GM21529 (cell line): ENCODE results near the gene GPRC5B.

Experiments
- ATAC-seq: cut with Tn5 transposase; IDR thresholded peaks from one replicate; pipeline ENCODE4 v1.9.1; 2021; ENCODE audit not compliant: unreplicated experiment

The GPRC5B gene

DNA sequence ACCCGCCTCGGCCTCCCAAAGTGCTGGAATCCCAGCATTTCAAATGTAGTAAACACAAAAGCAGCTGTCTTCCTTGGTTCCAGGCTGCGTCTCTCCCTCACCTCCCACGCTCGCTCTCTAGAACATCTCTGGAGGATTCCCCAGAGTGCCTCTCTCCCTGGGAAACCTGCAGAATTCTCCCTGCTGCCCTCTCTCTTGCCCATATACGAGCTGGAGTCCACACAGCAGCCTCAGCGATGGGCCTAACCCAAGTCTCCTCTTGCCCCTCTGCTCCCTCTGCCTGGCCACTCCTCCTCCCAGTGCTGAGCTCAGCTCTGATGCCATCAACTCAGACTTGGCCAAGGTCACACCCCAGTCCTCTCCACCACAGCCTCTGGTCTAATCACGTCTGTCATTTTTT is 10.6 kb downstream of the GPRC5B start:
- ATAC-seq: no peak

DNA sequence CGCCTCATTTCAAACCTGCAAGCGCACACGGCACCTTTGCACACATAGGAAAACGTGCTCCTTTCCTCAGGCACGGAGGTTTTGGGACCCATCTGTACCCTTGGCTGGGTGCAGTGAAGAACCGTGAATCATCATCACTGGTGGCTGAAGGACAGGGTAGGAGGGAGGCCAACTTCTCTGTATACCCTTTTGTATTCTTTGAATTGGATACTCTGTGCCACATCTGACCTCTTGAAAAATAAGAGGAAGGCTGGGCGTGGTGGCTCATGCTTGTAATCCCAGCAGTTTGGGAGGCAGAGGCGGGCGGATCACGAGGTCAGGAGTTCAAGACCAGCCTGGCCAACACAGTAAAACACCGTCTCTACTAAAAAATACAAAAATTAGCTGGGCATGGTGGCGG is 11.7 kb downstream of the GPRC5B start:
- ATAC-seq: no peak

DNA sequence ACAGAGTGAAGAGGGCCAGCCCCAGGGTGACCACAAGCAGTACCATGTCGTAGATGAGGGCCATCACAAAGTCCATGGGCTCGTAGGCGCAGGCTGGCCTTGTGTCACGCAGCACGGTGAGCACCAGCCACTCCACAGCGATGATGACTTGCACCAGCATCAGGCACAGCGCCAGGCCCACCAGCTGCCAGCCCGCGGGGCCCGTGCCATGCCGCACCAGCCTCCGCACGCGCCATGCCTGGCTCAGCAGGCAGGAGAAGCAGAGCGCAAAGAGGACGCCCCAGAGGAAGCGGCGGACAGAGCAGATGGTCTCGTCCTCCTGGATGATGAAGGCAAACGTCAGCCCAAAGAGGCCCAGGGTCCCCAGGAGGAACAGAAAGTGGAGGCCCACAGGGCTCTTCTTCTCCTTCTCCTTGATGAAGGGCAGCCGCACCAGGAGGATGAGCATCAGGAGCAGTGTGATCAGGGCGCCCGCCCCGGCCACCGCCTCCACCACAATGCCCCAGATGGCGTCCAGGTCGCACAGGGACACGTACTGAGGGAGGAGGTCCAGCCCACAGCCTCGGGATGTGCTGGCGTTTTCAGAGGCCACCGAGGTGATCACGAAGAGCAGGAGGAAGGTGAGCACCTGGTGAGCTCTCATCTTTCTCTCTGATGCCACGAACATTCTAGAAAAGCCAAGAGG is 12.3 kb downstream of the GPRC5B start:
- ATAC-seq: no peak

DNA sequence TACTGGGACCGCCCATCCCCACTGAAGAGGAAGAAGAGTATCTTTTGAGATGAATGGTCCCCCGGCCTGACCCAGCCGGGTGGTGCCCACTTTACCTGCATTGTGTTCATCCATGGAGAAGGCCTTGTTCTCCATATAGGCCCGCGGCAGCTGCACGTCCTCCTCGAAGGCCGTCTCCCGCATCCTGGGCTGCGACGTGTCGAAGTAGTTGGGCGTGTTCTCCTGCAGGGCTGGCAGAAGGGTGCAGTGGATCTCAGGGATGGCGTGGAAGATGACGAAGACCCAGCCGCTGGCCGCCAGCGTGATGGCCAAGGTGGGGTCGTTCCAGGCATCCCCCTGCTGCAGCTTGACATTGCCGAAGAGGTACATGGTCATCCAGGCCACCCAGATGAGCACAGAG is 12.9 kb downstream of the GPRC5B start:
- no peak for ATAC-seq

DNA sequence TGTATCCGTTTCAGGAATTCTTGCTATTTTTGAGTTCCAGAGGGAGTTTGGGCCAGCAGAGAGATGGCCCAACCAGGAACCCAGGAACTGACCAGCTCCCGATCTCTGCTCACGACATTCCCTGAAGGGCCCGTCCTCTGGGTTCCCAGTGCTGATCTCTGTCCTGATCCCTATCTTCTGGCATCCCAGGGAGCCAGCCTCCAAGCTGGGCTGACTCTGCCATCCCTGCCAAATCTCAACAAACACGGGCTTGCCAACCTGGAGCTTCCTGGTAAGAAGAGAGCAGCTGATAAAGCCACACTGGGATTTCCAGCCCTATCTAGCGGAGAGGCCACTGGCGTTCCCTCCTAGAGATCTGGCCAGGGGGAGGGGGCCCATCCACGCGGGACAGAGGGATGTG is 16.2 kb downstream of the GPRC5B start:
- ATAC-seq: no peak

DNA sequence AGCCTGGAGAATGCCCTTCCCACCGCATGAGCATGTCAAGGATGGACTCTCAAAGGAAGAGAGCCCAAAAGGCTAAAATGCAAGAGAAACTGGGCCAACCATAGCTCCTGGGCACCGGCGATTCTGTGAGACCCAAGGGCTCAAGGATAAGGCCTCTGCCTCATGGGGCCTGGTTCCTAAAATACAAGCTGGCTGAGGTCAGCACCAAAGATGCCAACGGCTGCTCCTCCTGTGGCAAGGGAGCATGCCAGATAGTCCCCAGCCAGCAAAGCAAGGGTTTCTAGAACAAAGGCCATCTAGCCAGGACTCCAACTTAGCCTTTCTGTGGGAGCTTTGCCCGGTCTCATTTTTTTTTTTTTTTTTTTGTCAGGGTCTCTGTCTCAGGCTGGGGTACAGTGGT is 20.1 kb downstream of the GPRC5B start:
- ATAC-seq: no peak

DNA sequence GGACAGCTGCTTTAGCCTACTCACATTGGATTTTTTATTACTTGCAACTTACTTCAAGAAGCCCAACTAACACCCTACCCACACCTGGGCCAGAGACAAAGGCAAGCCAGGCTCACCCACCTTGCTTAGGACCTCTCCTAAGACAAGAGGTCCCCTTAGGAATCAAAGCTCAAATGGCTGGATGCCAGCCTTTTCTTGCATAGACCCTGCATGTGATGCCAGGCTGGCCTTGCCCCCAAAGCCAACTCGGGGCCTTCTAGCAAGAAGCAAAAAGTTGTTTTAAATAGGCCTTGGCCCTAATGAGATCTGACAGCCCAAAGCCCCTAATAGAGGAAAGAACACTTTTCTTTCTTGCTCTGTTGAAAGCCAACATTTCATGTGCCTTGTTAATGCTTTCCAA is 20.7 kb downstream of the GPRC5B start:
- ATAC-seq: no peak

DNA sequence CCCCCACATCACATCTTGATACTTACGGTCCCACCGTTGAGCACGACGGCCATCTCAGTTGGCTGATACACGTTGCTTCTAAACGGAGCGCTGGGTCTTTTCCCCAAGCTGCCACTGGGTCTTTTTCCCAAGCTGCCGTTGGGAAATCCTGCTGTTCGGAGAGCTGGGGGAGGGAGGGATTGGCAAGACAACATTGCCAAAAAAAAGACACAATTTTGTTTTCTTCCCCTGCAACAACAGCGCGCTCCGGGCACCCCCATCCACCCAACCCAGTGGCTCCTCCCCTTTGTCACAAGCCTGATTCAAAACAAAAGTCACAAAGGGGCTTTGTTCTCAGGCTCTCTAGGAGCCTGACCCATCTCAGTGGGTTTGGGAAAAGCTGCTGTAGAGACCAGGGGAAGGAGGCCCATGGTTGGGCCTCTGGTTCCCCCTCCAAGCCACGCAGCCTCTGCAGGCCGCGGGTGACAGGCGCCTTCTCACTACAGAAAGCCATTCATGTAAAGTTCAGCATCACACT is 22.8 kb downstream of the GPRC5B start:
- no peak for ATAC-seq

DNA sequence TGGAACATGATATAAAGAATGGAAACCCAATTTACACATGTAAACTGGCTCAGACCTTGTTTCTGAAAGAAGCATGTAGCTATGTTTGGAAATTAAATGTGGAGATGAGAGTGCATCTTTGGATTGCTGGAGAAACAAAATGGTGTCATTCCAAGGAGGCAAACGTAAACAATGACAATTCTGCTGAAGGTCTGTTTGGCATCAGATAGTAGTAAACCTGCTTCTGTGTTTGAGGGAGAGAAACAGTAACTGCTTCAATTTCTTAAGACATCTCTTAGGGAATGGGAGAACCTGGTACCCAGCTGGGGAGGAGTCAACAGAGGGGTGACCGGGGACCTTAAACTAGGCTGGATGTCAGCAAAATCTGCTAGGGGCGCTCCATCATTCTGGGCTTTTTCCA is 23.5 kb downstream of the GPRC5B start:
- no peak for ATAC-seq

DNA sequence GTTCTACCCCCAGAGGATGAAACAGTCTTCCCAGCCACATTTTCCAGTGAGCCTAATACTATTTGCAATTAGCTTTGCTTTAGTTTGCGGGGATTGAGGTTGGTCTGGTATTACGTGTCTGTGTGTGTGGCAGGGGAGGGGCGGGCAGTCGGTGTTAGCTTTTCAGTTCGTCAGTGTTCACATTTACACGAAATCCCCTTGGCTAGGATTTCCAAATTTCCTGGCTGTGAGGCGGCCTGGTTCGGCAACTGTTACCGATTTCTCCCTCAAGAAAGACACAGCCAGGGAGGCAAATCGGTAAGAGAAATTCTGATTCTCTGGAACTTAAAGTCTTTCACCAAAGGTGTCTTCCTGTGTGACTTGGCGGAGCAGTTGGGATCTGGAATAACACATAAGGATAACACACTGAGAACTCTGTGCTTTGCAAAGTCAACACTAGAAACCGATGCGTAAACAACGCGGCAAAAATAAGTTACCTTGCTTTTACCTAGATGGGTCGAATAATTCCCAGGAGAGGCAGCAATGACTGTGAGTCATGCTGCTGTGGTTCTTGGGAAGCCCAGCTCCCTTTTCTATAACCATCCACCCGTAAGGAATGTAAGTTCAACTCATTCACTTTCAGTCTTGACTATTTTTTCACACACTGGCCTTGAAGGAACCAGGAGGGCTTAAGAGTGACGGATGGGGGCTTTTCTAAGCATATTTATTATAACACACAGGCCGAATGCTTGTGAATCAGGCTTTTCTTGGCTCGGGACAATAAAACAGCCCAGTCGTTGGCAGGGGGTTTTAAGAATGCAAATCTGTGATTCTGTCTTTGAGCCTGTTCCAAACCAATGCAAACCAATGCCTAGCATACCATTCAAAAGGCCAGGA is 24.2 kb downstream of the GPRC5B start:
- no peak for ATAC-seq

DNA sequence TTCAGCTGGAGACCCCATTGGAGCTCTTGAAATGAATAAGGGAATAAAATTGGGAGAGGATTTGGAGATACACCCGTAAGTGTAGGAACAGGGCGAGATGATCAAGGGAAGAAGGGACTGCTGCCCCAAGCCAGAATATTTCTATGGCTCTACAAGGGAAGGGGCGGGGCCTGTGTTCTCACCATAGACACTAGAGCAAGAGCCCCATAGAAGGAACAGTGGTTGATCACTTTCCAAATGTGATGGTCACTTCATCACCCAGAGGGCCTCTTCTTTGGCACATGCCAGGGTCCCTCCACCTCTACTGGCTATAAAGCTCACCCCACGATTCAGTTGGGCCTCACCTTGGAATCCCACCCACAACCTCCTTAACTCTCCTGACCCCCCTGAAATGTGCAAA is 25.0 kb downstream of the GPRC5B start:
- no peak for ATAC-seq

DNA sequence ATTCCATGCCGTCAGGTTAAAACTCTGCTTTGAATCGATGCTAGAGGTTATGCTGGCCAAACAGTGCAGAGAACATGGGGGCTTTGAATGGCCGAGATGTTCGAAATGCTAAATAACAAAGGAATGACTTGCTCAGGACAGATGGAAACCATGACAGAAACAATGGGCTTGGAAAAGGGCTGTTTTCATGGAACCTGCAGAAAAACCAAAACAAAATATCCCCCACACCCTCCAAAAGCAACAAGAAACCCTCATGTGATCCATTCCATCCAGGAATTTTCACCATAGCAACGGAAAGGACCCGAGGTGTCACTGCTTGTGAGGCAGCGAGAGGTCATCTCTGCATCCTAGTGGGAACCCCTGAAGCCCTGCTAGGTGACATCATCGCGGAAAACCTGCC is 25.5 kb downstream of the GPRC5B start:
- ATAC-seq: no peak

DNA sequence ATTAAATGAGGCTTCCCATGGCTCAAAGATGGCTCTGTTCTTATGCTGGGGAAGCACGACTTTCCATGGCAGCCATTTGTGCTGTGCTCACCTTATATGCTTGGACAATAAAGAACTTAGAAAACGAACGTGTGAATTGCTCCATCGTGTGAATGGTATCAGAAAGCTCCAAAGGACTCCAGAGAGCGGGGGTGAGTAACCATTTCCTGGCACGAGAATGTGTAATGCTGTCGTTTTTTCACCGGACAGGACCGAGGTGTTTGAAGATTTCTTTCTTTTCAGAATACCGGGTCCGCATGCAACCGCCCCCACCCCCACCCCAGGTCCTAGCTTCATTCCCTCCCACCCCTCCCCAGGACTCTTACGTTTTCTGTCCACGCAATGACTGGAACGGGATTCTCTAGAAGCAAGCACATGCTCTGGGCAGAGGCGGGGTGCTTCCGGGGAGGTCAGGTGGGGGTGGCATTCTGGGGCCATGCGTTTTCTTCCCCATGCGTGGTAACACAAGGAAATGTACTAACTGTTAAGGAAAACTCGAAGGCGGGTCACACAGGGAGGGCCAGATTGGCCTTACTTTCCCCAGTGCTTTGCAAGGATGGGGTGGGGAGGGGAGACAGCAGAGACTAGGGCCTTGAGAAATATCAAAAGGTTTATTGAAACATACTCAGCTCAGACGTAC is 26.2 kb downstream of the GPRC5B start:
- ATAC-seq: no peak

DNA sequence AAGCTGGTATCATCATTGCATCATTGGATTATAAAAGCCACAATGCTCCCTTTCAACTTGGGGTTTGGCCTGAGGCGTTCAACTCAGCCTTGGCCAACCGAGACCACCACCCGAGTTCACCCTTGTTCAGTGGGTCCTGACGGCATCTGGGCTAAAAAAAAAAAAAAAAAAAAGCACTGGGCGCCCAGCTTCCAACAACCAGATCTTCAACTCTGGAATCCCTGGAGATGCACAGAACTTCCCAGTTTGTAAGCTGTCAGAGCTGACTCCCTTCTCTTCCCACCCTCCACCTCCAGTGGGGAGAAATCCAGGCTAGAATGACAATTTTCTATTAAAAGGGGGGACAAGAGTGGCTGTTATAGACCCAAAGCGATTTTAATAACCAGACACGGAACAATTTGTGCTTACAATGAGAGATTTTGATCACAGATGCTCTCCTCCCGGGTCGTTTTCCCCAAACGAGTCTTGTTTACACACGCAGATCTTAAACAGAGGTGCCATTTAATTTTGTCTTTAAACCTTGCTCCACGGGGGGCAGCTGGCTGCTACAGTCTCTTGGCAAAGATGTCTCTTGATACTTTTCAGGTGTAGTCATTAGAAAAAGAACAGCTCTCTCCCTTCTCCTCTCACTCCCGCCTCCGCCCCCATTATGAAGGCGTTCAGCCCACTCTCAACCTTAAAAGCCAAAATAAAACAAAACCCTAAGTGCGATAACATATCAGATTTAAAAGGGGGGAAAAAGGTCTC is 26.9 kb downstream of the GPRC5B start:
- ATAC-seq: no peak

DNA sequence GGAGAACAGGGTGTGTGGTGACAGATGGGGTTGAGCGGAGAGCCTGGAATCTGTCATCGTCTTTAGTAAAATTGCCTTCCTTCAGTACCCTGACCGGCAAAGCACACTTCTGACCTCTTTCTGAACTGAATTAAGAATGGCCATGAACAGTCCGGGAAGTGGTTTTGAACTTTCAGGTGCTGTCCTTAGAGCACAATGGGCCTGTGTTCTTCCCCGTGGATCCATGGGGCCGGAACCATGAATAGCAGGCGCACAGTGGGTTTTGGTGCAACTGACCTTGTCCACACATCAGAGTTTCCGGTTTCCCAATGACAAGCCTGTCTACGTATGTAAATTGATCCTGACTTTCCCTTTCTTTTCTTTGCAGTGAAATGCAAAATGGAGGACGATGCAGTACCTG is 28.5 kb downstream of the GPRC5B start:
- ATAC-seq: no peak

DNA sequence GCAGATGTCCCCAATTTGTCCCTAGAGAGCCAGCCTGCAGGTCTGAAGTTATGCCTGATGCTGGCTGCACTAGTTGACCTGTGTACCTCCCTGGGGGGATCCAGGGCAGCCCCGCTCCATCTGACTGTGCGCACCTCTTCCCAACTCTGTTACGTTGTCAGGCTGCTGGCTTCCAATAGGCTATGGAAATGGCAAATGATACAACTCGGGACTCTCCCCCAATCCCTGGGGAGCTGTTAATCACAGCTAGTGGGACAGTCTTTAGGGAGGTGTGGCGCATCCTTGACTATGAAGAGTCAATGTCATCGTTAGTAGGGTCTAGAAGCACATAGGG is 30.1 kb downstream of the GPRC5B start:
- ATAC-seq: no peak

DNA sequence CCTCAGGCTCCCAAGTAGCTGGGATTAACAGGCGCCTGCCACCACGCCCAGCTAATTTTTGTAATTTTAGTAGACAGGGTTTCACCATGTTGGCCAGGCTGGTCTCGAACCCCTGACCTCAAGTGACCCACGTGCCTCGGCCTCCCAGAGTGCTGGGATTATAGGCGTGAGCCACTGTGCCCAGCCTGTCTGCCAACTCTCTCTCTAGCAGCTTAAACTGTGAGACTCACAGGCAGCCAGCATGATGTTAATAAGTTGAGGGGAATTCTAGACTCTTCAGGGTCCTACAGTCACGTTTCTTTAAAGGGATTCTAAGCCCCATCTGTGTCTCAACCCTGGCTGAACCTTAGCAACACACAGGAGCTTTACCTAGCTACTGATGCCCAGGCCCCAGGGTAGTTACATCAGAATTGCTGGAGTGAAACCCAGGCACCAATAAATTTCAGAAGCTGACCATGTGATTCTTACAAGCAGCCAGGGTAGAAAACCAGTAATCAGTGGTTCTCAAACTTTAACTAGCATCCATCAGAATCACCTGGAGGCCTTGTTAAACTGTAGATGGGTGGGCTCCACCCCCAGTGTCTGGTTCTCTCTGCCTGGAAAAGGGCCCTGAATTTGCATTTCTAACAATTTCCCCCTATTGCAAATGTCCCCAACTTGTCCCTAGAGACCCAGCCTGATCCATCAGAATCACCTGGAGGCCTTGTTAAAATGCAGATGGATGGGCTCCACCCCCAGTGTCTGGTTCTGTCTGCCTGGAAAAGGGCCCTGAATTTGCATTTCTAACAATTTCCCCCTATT is 30.7 kb downstream of the GPRC5B start:
- no peak for ATAC-seq

DNA sequence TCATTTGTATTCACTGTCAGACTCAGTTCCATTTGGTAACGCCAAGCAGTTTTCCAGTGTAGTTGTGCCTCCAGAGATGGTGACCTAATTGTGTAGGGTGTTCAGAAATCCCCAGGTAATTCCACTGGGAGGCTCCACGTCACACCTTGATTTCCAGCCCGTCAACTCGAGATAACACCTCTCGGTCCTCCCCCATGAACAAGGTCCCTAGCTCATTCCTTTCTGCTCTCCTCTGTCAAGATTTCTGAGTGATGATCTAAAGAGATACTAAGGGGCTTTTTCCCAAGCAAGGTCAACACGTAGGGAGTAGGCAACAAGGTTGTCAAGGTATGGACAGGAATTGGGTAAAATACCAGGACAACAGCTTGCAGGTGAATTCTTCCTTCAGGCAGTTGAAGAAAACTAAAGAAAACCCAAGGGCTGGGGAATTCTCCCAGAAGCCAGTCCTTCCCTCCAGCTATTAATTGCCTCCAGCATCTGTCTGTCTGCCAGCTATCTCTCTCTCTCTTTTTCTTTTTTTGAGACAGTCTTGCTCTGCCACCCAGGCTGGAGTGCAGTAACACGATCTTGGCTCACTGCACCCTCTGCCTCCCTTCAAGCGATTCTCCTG is 31.4 kb downstream of the GPRC5B start:
- ATAC-seq: no peak

DNA sequence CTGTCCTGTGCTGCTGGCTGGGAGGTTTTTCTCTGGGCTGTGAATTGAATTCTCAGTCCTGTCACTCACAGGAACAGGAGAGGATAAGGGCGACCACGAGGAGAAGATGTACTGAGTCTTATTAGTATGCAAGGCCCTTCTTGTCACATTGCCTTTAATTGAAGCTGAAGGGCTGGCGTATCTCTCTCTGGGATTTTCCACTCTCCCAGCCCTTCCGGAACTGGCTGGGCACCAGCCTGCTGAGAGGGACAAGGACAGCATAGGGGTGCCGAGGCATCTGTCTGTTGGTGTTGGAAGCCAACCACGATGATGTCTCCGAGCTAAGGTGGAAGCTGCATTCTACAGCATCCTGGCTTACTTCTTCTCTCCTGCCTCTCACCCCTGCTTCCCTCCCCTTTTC is 33.2 kb downstream of the GPRC5B start:
- no peak for ATAC-seq
